ENCODE results near the gene LGALS14.

DNA sequence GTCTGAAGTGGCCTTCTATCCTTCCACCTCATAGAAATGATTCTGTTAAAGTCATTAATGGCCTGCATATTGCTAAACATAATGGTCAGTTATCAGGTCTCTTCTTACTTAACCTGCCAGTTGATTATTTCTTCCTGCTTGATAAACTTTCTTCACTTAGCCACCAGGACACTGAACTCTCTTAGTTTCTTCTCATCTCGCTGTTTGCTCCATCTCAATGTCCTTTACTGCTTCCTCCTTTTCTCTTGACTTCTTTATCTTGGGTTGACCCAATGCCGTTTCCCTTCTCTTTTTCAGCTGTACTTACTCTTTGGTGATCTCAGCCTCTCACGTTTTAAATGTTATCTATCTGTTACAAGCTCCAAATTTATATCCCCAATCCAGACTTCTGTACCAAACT lies 50.7 kb downstream of the LGALS14 start:
- TF ChIP-seq CTCF (IDR thresholded peaks at IDR 0.05) (no peak), POLR2A (IDR thresholded peaks at IDR 0.05) (no peak)
